Testis (tissue), 3 donors: Measurements from ENCODE around the gene C11orf21. TPM values are rescaled to one million over a fixed set of nuclear protein-coding genes. Genes with fewer than 3 reads are reported as not detected.

Experiments used
- DNase-seq: peaks from one replicate; pipeline ENCODE4 v3.0.0-alpha.2; 2019
- H3K27ac ChIP-seq, 2 donors: fragments of 200-600 bp; sonication (generic); one replicate each; pipeline ENCODE4 v1.5.1; 2019
- H3K27me3 ChIP-seq: fragments of 200-600 bp; sonication (generic); one replicate; pipeline ENCODE4 v1.5.1; 2019
- H3K36me3 ChIP-seq: fragments of 200-600 bp; sonication (generic); one replicate; pipeline ENCODE4 v1.5.1; 2017; ENCODE audit warnings: low read depth; ENCODE audit errors: missing control alignments
- H3K4me1 ChIP-seq: fragments of 200-600 bp; sonication (generic); one replicate; pipeline ENCODE4 v1.5.1; 2019
- H3K4me3 ChIP-seq, 2 donors: fragments of 200-600 bp; sonication (generic); one replicate each; pipeline ENCODE4 v1.5.1; 2017 to 2019
- H3K9me3 ChIP-seq: fragments of 200-600 bp; sonication (generic); one replicate; pipeline ENCODE4 v1.5.1; 2017
- CTCF ChIP-seq, 3 experiments: fragments of 450-650 bp in 2 of 3; fragments of 200-600 bp in 1 of 3; sonication (generic) in 1 of 3; IDR thresholded peaks; one replicate each; pipeline ENCODE4 v1.5.1; 2016 to 2019; ENCODE audit warnings: antibody characterized with exemption in 3 of 3, mild to moderate bottlenecking in 2 of 3, moderate library complexity in 1 of 3
- POLR2A ChIP-seq: fragments of 450-650 bp; IDR thresholded peaks from one replicate; pipeline ENCODE4 v1.6.1; 2017; ENCODE audit warnings: antibody characterized with exemption, mild to moderate bottlenecking, moderate library complexity
- WGBS, 2 donors: methylation state at CpG; one replicate each; pipeline ENCODE4 v1.1.5; 2018; 5-methylcytosine and 5-hydroxymethylcytosine counted together
- intact Hi-C: fragments of 100-400 bp; cut with DNase I; formaldehyde crosslinking; loops from one replicate; pipeline ENCODE4 v1.15.1; 2023; ENCODE audit warnings: low total_unique reads
- polyA plus RNA-seq: library from polyadenylated mRNA; stranded (reverse); fragments of 350-450 nt; fragmentation: Illumina TruSeq; extraction: RNeasy Lipid Tissue Mini Kit (QIAGEN cat#74804); gene quantifications from one replicate; pipeline ENCODE4 v1.2.3, GENCODE V29; 2014; ENCODE audit warnings: low read depth, low replicate concordance; ENCODE audit not compliant: insufficient read depth
- total RNA-seq, 2 donors: library from RNA; depleted of rRNA; stranded (reverse); fragments of >200 nt; gene quantifications; one replicate each; pipeline ENCODE4 v1.2.3, GENCODE V29; 2016

C11orf21 gene
- total and polyA plus RNA-seq, 3 donors from 2014 or later: 0.12 to 0.88 (median 0.47) TPM

- no peak for DNase-seq
- intact Hi-C loops: no loop called here
- WGBS, 2 donors: 83 to 89% methylated on average over 6 of the region's 6 CpGs
- Histone ChIP-seq H3K4me1 (no peaks in the 10 kb centered on the region), H3K4me3 (no peak overlapping the region), H3K36me3 (no peaks in the 10 kb centered on the region), H3K27ac (no peak overlapping the region), H3K27me3 (no peaks in the 10 kb centered on the region), H3K9me3 (no peaks in the 10 kb centered on the region)
- TF ChIP-seq POLR2A (no peak), CTCF (IDR thresholded peaks at IDR 0.05) (no peak)
Measured at GRCh38 chr11:2252018-2252417, 49.7 kb downstream of the C11orf21 start.

- H3K4me1 ChIP-seq: no peaks in the 10 kb centered on the region
- intact Hi-C loops: no loop called here
- 93 to 95% methylated on average over 6 of the region's 6 CpGs for WGBS, 2 donors
- no peaks in the 10 kb centered on the region for H3K27me3 ChIP-seq
- TF ChIP-seq CTCF (IDR thresholded peaks at IDR 0.05) (no peak), POLR2A (no peak)
- no peaks in the 10 kb centered on the region for H3K9me3 ChIP-seq
- DNase-seq: no peak
- no peaks in the 10 kb centered on the region for H3K36me3 ChIP-seq
- no peak overlapping the region for H3K27ac ChIP-seq
- H3K4me3 ChIP-seq: no peak overlapping the region
Measured at GRCh38 chr11:2251138-2251537, 50.6 kb downstream of the C11orf21 start.

GRCh38 chr11:2250485-2250884 lies 51.2 kb downstream of the C11orf21 start:
- intact Hi-C loops: no loop called here
- H3K36me3 ChIP-seq: no peaks in the 10 kb centered on the region
- H3K9me3 ChIP-seq: no peaks in the 10 kb centered on the region
- WGBS, 2 donors: 86% methylated on average over 8 of the region's 8 CpGs
- no peak for DNase-seq
- TF ChIP-seq POLR2A: no peak
- no peak for TF ChIP-seq CTCF (IDR thresholded peaks at IDR 0.05)
- H3K27me3 ChIP-seq: no peaks in the 10 kb centered on the region
- no peaks in the 10 kb centered on the region for H3K4me1 ChIP-seq
- H3K27ac ChIP-seq: no peak overlapping the region
- no peak overlapping the region for H3K4me3 ChIP-seq

- Histone ChIP-seq H3K4me3 (no peak overlapping the region), H3K27ac (no peak overlapping the region), H3K27me3 (no peaks in the 10 kb centered on the region), H3K9me3 (no peaks in the 10 kb centered on the region), H3K4me1 (no peaks in the 10 kb centered on the region), H3K36me3 (no peaks in the 10 kb centered on the region)
- intact Hi-C loops: no loop called here
- WGBS, 2 donors: 84 to 94% methylated on average over 6 to 9 of the region's 9 CpGs
- DNase-seq: peak; percentile 8
- TF ChIP-seq POLR2A: no peak
- TF ChIP-seq CTCF (IDR thresholded peaks at IDR 0.05): no peak
Measured at GRCh38 chr11:2250041-2250440, 51.7 kb downstream of the C11orf21 start.

- peak; percentile 11 for DNase-seq
- Histone ChIP-seq H3K4me3 (no peak overlapping the region), H3K36me3 (no peaks in the 10 kb centered on the region), H3K9me3 (no peaks in the 10 kb centered on the region), H3K4me1 (no peaks in the 10 kb centered on the region), H3K27me3 (no peaks in the 10 kb centered on the region), H3K27ac (no peak overlapping the region)
- intact Hi-C loops: no loop called here
- WGBS, 2 donors: 82 to 87% methylated on average over 12 to 19 of the region's 20 CpGs
- no peak for TF ChIP-seq POLR2A
- no peak for TF ChIP-seq CTCF (IDR thresholded peaks at IDR 0.05)
Measured at GRCh38 chr11:2249189-2249916, 52.4 kb downstream of the C11orf21 start.
